Endothelial cell of umbilical vein (primary cell): ENCODE results near the gene ANKRD13B.

ENCODE experiments used
- CTCF ChIP-seq, 2 donors: IDR thresholded peaks; 1 replicate in 1 of 2; 2 replicates in 1 of 2; pipeline ENCODE4 v1.5.1; 2011; ENCODE audit warnings: low read length in 2 of 2, mild to moderate bottlenecking in 2 of 2, moderate library complexity in 2 of 2, control low read depth in 1 of 2, inconsistent platforms in 1 of 2, low read depth in 1 of 2; ENCODE audit not compliant: insufficient read depth in 1 of 2; ENCODE audit errors: extremely low read depth in 1 of 2
- POLR2AphosphoS5 ChIP-seq: IDR thresholded peaks from 2 replicates; pipeline ENCODE4 v1.6.1; 2012; ENCODE audit warnings: low read depth, mild to moderate bottlenecking, control low read depth, low read length, moderate library complexity; ENCODE audit not compliant: insufficient read depth

GRCh38 chr17:29588562-29589411, 4.1 kb upstream of the ANKRD13B start:
- TF ChIP-seq CTCF (IDR thresholded peaks at IDR 0.05; ENCODE audit: extremely low read depth in 1 of 2, insufficient read depth in 1 of 2, low read depth in 1 of 2, low read length in 2 of 2) (no peak), POLR2AphosphoS5 (peak; percentile 26)
